Nephron progenitor cell (in vitro differentiated cells): Measurements from ENCODE around the gene GNG14.

Experiments used
- DNase-seq: peaks from one replicate; pipeline ENCODE4 v3.0.0; 2021
- H3K27ac Mint-ChIP-seq: 2 replicates; pipeline ENCODE4 v1.8.0; 2021; ENCODE audit warnings: mild to moderate bottlenecking, moderate library complexity, mixed read lengths
- H3K27me3 Mint-ChIP-seq: 2 replicates; pipeline ENCODE4 v1.8.0; 2021; ENCODE audit warnings: mild to moderate bottlenecking, low read depth, mixed read lengths; ENCODE audit not compliant: poor library complexity
- H3K36me3 Mint-ChIP-seq: 2 replicates; pipeline ENCODE4 v1.8.0; 2021; ENCODE audit warnings: low read depth, mixed read lengths
- H3K4me1 Mint-ChIP-seq: 2 replicates; pipeline ENCODE4 v1.8.0; 2021; ENCODE audit warnings: mixed read lengths
- H3K4me3 Mint-ChIP-seq: 2 replicates; pipeline ENCODE4 v1.8.0; 2021; ENCODE audit warnings: mild to moderate bottlenecking, moderate library complexity, mixed read lengths
- H3K9me3 Mint-ChIP-seq: 2 replicates; pipeline ENCODE4 v1.8.0; 2021; ENCODE audit warnings: mild to moderate bottlenecking, moderate library complexity, mixed read lengths
- CTCF ChIP-seq: fragments of 200-600 bp; sonication (generic); IDR thresholded peaks from 2 replicates; pipeline ENCODE4 v1.5.0; 2021; ENCODE audit warnings: antibody characterized with exemption

GNG14 gene

GRCh38 chr19:12685831-12686230 is 2.0 kb upstream of the GNG14 start:
- peak overlapping the region; percentile 22 for H3K27ac Mint-ChIP-seq
- H3K4me1 Mint-ChIP-seq = peaks cover 16% of the 10 kb centered on the region
- no peaks in the 10 kb centered on the region for H3K27me3 Mint-ChIP-seq
- H3K36me3 Mint-ChIP-seq = peaks cover 8% of the 10 kb centered on the region
- TF ChIP-seq CTCF = no peak
- DNase-seq = no peak
- no peak overlapping the region for H3K4me3 Mint-ChIP-seq
- no peaks in the 10 kb centered on the region for H3K9me3 Mint-ChIP-seq

- Mint-ChIP-seq H3K9me3 (no peaks in the 10 kb centered on the region), H3K27ac (no peak overlapping the region), H3K36me3 (peaks cover 1% of the 10 kb centered on the region), H3K4me1 (peaks cover 10% of the 10 kb centered on the region), H3K4me3 (no peak overlapping the region), H3K27me3 (peaks cover 3% of the 10 kb centered on the region)
- no peak for DNase-seq
- TF ChIP-seq CTCF = no peak
These were observed 1.2 kb downstream of the GNG14 start for GRCh38 chr19:12689012-12689411.

- peaks cover 10% of the 10 kb centered on the region for H3K4me1 Mint-ChIP-seq
- no peak for TF ChIP-seq CTCF
- H3K27me3 Mint-ChIP-seq = peaks cover 3% of the 10 kb centered on the region
- H3K36me3 Mint-ChIP-seq = no peaks in the 10 kb centered on the region
- no peaks in the 10 kb centered on the region for H3K9me3 Mint-ChIP-seq
- no peak for DNase-seq
- H3K27ac Mint-ChIP-seq = no peak overlapping the region
- no peak overlapping the region for H3K4me3 Mint-ChIP-seq
These were observed 1.9 kb downstream of the GNG14 start for GRCh38 chr19:12689581-12690216.

- Mint-ChIP-seq H3K4me1 (peaks cover 7% of the 10 kb centered on the region), H3K9me3 (no peaks in the 10 kb centered on the region), H3K4me3 (no peak overlapping the region), H3K27me3 (peaks cover 3% of the 10 kb centered on the region), H3K27ac (no peak overlapping the region), H3K36me3 (peaks cover under 1% of the 10 kb centered on the region)
- no peak for DNase-seq
- no peak for TF ChIP-seq CTCF
These were observed 5.2 kb downstream of the GNG14 start for GRCh38 chr19:12692960-12693359.

GRCh38 chr19:12694641-12695040 is 6.8 kb downstream of the GNG14 start:
- no peak for TF ChIP-seq CTCF
- Mint-ChIP-seq H3K4me3 (peak overlapping the region; percentile 93), H3K36me3 (peaks cover 12% of the 10 kb centered on the region), H3K27me3 (peaks cover 3% of the 10 kb centered on the region), H3K4me1 (peaks cover 17% of the 10 kb centered on the region), H3K27ac (no peak overlapping the region), H3K9me3 (no peaks in the 10 kb centered on the region)
- DNase-seq = no peak

- no peak for DNase-seq
- Mint-ChIP-seq H3K27ac (no peak overlapping the region), H3K27me3 (peaks cover 3% of the 10 kb centered on the region), H3K36me3 (peaks cover 16% of the 10 kb centered on the region), H3K4me3 (peak overlapping the region; percentile 93), H3K4me1 (peaks cover 22% of the 10 kb centered on the region), H3K9me3 (no peaks in the 10 kb centered on the region)
- no peak for TF ChIP-seq CTCF
These were observed 7.3 kb downstream of the GNG14 start for GRCh38 chr19:12695096-12695495.
